Measurements from ENCODE around the gene TOGARAM1. TPM values are rescaled to one million over a fixed set of nuclear protein-coding genes. Genes with fewer than 3 reads are reported as not detected.

Gene TOGARAM1
- total and polyA plus RNA-seq, 9 of the 15 experiments (the other 6 are each of a cell fraction or from before 2014, with no cell fraction given) = 1.3 to 6.4 (median 3.7) TPM

DNA sequence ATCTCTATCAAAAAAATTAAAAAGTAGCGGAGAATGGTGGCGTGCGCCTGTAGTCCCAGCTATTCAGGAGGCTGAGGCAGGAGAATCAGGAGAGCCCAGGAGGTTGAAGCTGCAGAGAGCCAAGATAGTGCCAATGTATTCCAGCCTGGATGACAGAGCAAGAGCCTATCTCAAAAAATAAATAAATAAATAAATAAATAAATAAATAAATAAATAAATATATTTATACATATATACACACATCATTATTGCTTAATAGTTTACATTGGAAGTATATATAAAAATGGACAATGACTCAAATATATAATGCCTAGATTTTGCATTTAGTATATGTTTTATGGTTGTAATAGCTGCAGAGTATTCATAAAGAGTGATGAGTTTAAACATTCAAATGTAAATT is 53.1 kb downstream of the TOGARAM1 start:
- BruUV-seq (replicated peaks) = no TSS peak
- ChIA-PET CTCF (ENCODE audit: low intra/inter-chr PET ratio) (no interaction called here), POLR2A (no interaction called here)
- Histone ChIP-seq H3K4me1 (replicated peaks in 1 of 2; ENCODE audit: control insufficient read depth in 2 of 2, insufficient read depth in 2 of 2, low read length in 2 of 2) (no peaks in the 10 kb centered on the region), H3K9me1 (ENCODE audit: control insufficient read depth, insufficient read depth, low read length) (no peaks in the 10 kb centered on the region), H3K79me2 (ENCODE audit: control insufficient read depth, insufficient read depth, low read length) (no peaks in the 10 kb centered on the region), H3K4me3 (no peak overlapping the region), H3K27me3 (ENCODE audit: control insufficient read depth in 2 of 2, insufficient read depth in 2 of 2, low read length in 2 of 2) (no peaks in the 10 kb centered on the region), H3K4me2 (ENCODE audit: insufficient read depth, low read length) (no peak overlapping the region), H3K36me3 (ENCODE audit: control insufficient read depth, insufficient read depth, low read length) (no peaks in the 10 kb centered on the region; the same call in 2 of the 3 replicates), H4K20me1 (replicated peaks; ENCODE audit: control insufficient read depth, insufficient read depth, low read length) (no peaks in the 10 kb centered on the region), H3K9me3 (replicated peaks; ENCODE audit: control insufficient read depth, insufficient read depth, low read depth, low read length) (no peaks in the 10 kb centered on the region), H3K27ac (ENCODE audit: extremely low read depth, low read depth, low read length) (no peak overlapping the region), H2AFZ (ENCODE audit: low read depth, low read length) (no peak overlapping the region), H3K9ac (ENCODE audit: insufficient read depth in 1 of 2, low read depth in 2 of 2, low read length in 2 of 2) (no peak overlapping the region)
- intact Hi-C loops (cut with micrococcal nuclease) = no loop called here
- in situ Hi-C loops (cut with MboI) = no loop called here
- ATAC-seq (no peak), FAIRE-seq (no peak), DNase-seq (ENCODE audit: extremely low read depth in 1 of 4, low spot score in 3 of 4) (no peak)
- 97% methylated on average over 3 of the region's 3 CpGs for WGBS (ENCODE audit: insufficient coverage, low coverage, missing lambda C conversion rate)
- TF ChIP-seq CREM (IDR thresholded peaks at IDR 0.05; ENCODE audit: low read depth) (no peak), ZC3H11A (IDR thresholded peaks at IDR 0.05; ENCODE audit: low read depth, low read length) (no peak), TFAM (CRISPR knock-in tag; conservative IDR thresholded peaks at IDR 0.05) (no peak), ZKSCAN3 (CRISPR knock-in tag; IDR thresholded peaks at IDR 0.05) (no peak), SMAD2 (IDR thresholded peaks at IDR 0.05; ENCODE audit: low read depth, low read length) (no peak)
- TF ChIP-seq, protein P1, sequence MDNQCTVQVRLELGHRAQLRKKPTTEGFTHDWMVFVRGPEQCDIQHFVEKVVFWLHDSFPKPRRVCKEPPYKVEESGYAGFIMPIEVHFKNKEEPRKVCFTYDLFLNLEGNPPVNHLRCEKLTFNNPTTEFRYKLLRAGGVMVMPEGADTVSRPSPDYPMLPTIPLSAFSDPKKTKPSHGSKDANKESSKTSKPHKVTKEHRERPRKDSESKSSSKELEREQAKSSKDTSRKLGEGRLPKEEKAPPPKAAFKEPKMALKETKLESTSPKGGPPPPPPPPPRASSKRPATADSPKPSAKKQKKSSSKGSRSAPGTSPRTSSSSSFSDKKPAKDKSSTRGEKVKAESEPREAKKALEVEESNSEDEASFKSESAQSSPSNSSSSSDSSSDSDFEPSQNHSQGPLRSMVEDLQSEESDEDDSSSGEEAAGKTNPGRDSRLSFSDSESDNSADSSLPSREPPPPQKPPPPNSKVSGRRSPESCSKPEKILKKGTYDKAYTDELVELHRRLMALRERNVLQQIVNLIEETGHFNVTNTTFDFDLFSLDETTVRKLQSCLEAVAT (IDR thresholded peaks at IDR 0.05) = no peak
- TF ChIP-seq, protein P2, sequence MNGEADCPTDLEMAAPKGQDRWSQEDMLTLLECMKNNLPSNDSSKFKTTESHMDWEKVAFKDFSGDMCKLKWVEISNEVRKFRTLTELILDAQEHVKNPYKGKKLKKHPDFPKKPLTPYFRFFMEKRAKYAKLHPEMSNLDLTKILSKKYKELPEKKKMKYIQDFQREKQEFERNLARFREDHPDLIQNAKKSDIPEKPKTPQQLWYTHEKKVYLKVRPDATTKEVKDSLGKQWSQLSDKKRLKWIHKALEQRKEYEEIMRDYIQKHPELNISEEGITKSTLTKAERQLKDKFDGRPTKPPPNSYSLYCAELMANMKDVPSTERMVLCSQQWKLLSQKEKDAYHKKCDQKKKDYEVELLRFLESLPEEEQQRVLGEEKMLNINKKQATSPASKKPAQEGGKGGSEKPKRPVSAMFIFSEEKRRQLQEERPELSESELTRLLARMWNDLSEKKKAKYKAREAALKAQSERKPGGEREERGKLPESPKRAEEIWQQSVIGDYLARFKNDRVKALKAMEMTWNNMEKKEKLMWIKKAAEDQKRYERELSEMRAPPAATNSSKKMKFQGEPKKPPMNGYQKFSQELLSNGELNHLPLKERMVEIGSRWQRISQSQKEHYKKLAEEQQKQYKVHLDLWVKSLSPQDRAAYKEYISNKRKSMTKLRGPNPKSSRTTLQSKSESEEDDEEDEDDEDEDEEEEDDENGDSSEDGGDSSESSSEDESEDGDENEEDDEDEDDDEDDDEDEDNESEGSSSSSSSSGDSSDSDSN (IDR thresholded peaks at IDR 0.05; ENCODE audit: borderline replicate concordance in 1 of 2, low read depth in 2 of 2, low read length in 2 of 2) = no peak
